IMR-90 (cell line): ENCODE measurements around the gene HCFC1R1. TPM values are rescaled to one million over a fixed set of nuclear protein-coding genes. Genes with fewer than 3 reads are reported as not detected.

Source experiments
- ATAC-seq: fragments of 200-7000 bp; cut with Tn5 transposase; 2 replicates; pipeline ENCODE4 v1.9.1; 2020; ENCODE audit warnings: low read depth, mild to moderate bottlenecking, moderate library complexity
- BruUV-seq: library from RNA; stranded (reverse); fragments of 400-500 nt; replicated peaks from 2 replicates; lab custom pipeline; 2021; lab: Mats Ljungman, UMichigan
- CTCF ChIA-PET: fragments of 300-600 bp; formaldehyde crosslinking; extraction: SDS; loops from one replicate; lab custom pipeline; 2021; ENCODE audit warnings: antibody characterized with exemption; lab: Yijun Ruan, JAX
- POLR2A ChIA-PET: fragments of 300-600 bp; sonication (Branson Sonifier 250); formaldehyde crosslinking; loops from one replicate; lab custom pipeline; 2022; ENCODE audit warnings: antibody characterized with exemption; ENCODE audit not compliant: unreplicated experiment; lab: Charles Lee
- DNase-seq: peaks from one replicate; pipeline ENCODE4 v3.0.0; 2013
- H2AFZ ChIP-seq: replicated peaks from 2 replicates; pipeline ENCODE3; 2013; ENCODE audit warnings: low read length, mild to moderate bottlenecking; ENCODE audit not compliant: poor library complexity
- H2AK5ac ChIP-seq: 2 replicates; pipeline ENCODE4 v1.6.1; 2013; ENCODE audit warnings: low read depth, low read length, inconsistent platforms
- H2AK9ac ChIP-seq: replicated peaks from 2 replicates; pipeline ENCODE3; 2013; ENCODE audit warnings: mild to moderate bottlenecking, low read depth, low read length, moderate library complexity; ENCODE audit not compliant: poor library complexity
- H2BK120ac ChIP-seq: 2 replicates; pipeline ENCODE4 v1.6.1; 2013; ENCODE audit warnings: low read depth, low read length, inconsistent platforms
- H2BK15ac ChIP-seq: 3 replicates; pipeline ENCODE4 v1.6.1; 2013; ENCODE audit warnings: low read depth, low read length, inconsistent platforms
- H2BK20ac ChIP-seq: 2 replicates; pipeline ENCODE4 v1.6.1; 2013; ENCODE audit warnings: low read depth, mild to moderate bottlenecking, inconsistent platforms, low read length, moderate library complexity
- H2BK5ac ChIP-seq: 2 replicates; pipeline ENCODE4 v1.6.1; 2013; ENCODE audit warnings: mild to moderate bottlenecking, low read depth, low read length, inconsistent platforms; ENCODE audit not compliant: poor library complexity, severe bottlenecking
- H3K14ac ChIP-seq: replicated peaks from 2 replicates; pipeline ENCODE4 v1.6.1; 2013; ENCODE audit warnings: low read depth, low read length, inconsistent platforms
- H3K18ac ChIP-seq: 2 replicates; pipeline ENCODE4 v1.6.1; 2013; ENCODE audit warnings: low read depth, low read length, control low read depth
- H3K23ac ChIP-seq: 2 replicates; pipeline ENCODE4 v1.6.1; 2013; ENCODE audit warnings: low read depth, low read length, inconsistent platforms
- H3K27ac ChIP-seq: 2 replicates; pipeline ENCODE4 v1.5.1; 2013; ENCODE audit warnings: mild to moderate bottlenecking, control low read depth, low read length; ENCODE audit not compliant: insufficient read depth
- H3K27me3 ChIP-seq: 2 replicates; pipeline ENCODE4 v1.6.1; 2013; ENCODE audit warnings: low read length; ENCODE audit not compliant: control insufficient read depth, insufficient read depth
- H3K36me3 ChIP-seq: 2 replicates; pipeline ENCODE4 v1.6.1; 2013; ENCODE audit warnings: low read length, mixed read lengths; ENCODE audit not compliant: control insufficient read depth, insufficient read depth
- H3K4ac ChIP-seq: 2 replicates; pipeline ENCODE4 v1.6.1; 2013; ENCODE audit warnings: low read depth, low read length, inconsistent platforms
- H3K4me1 ChIP-seq: 2 replicates; pipeline ENCODE4 v1.6.1; 2013; ENCODE audit warnings: low read length, mixed read lengths; ENCODE audit not compliant: control insufficient read depth, insufficient read depth
- H3K4me2 ChIP-seq: 2 replicates; pipeline ENCODE4 v1.6.1; 2013; ENCODE audit warnings: low read depth, mild to moderate bottlenecking, control low read depth, low read length, moderate library complexity
- H3K4me3 ChIP-seq: 2 replicates; pipeline ENCODE4 v1.5.1; 2013; ENCODE audit warnings: low read depth, mild to moderate bottlenecking, control low read depth, low read length, moderate library complexity; ENCODE audit not compliant: insufficient read depth
- H3K56ac ChIP-seq: 2 replicates; pipeline ENCODE4 v1.6.1; 2013; ENCODE audit warnings: low read length, inconsistent platforms; ENCODE audit not compliant: insufficient read depth; ENCODE audit errors: extremely low read depth
- H3K79me1 ChIP-seq, 2 experiments: 2 replicates each; pipeline ENCODE4 v1.6.1; 2013; ENCODE audit warnings: low read length in 2 of 2, inconsistent platforms in 1 of 2, low read depth in 1 of 2
- H3K9ac ChIP-seq: 2 replicates; pipeline ENCODE4 v1.6.1; 2013; ENCODE audit warnings: low read depth, low read length, control low read depth
- H3K9me1 ChIP-seq: 2 replicates; pipeline ENCODE4 v1.6.1; 2013; ENCODE audit warnings: low read length, inconsistent platforms; ENCODE audit not compliant: insufficient read depth
- H3K9me3 ChIP-seq: 2 replicates; pipeline ENCODE4 v1.6.1; 2013; ENCODE audit warnings: low read length; ENCODE audit not compliant: control insufficient read depth, insufficient read depth
- H4K20me1 ChIP-seq: 2 replicates; pipeline ENCODE4 v1.6.1; 2013; ENCODE audit warnings: low read length, inconsistent platforms; ENCODE audit not compliant: insufficient read depth
- H4K5ac ChIP-seq: 2 replicates; pipeline ENCODE4 v1.6.1; 2013; ENCODE audit warnings: mild to moderate bottlenecking, low read depth, low read length, control low read depth
- H4K8ac ChIP-seq, 2 experiments: 2 replicates each; pipeline ENCODE4 v1.6.1; 2013; ENCODE audit warnings: low read depth in 2 of 2, low read length in 2 of 2, control low read depth in 1 of 2, inconsistent platforms in 1 of 2
- H4K91ac ChIP-seq: 2 replicates; pipeline ENCODE4 v1.6.1; 2013; ENCODE audit warnings: low read depth, low read length, inconsistent platforms; ENCODE audit not compliant: insufficient read depth
- BHLHE40 ChIP-seq: fragments of 150-350 bp; IDR thresholded peaks from 2 replicates; pipeline ENCODE4 v1.6.1; 2016; ENCODE audit warnings: mild to moderate bottlenecking, low read depth, low read length
- CEBPB ChIP-seq: IDR thresholded peaks from 2 replicates; pipeline ENCODE4 v1.6.1; 2012; ENCODE audit warnings: low read depth, low read length, improper control_type of control experiment
- CHD1 ChIP-seq: IDR thresholded peaks from 2 replicates; pipeline ENCODE4 v1.6.1; 2012; ENCODE audit warnings: low read depth, low read length, improper control_type of control experiment
- ELK1 ChIP-seq: fragments of 150-350 bp; IDR thresholded peaks from 2 replicates; pipeline ENCODE4 v1.6.1; 2016; ENCODE audit warnings: low read depth, mild to moderate bottlenecking, low read length, moderate library complexity, borderline replicate concordance
- FOS ChIP-seq: fragments of 150-350 bp; IDR thresholded peaks from 2 replicates; pipeline ENCODE4 v1.6.1; 2016; ENCODE audit warnings: low read depth, low read length
- MAFK ChIP-seq: IDR thresholded peaks from 2 replicates; pipeline ENCODE4 v1.6.1; 2012; ENCODE audit warnings: low read depth, low read length, improper control_type of control experiment
- MAZ ChIP-seq: IDR thresholded peaks from 2 replicates; pipeline ENCODE4 v1.6.1; 2012; ENCODE audit warnings: low read depth, mild to moderate bottlenecking, low read length, improper control_type of control experiment, moderate library complexity, borderline replicate concordance
- MXI1 ChIP-seq: IDR thresholded peaks from 2 replicates; pipeline ENCODE4 v1.6.1; 2012; ENCODE audit warnings: low read depth, mild to moderate bottlenecking, low read length, moderate library complexity, borderline replicate concordance
- NFE2L2 ChIP-seq: fragments of 150-350 bp; IDR thresholded peaks from 2 replicates; pipeline ENCODE4 v1.6.1; 2016; ENCODE audit warnings: low read depth, mild to moderate bottlenecking, low read length
- POLR2A ChIP-seq: IDR thresholded peaks from 2 replicates; pipeline ENCODE4 v1.6.1; 2012; ENCODE audit warnings: mild to moderate bottlenecking, low read depth, low read length
- RAD21 ChIP-seq: IDR thresholded peaks from 2 replicates; pipeline ENCODE4 v1.6.1; 2012; ENCODE audit warnings: low read length, improper control_type of control experiment
- RCOR1 ChIP-seq: IDR thresholded peaks from 2 replicates; pipeline ENCODE4 v1.6.1; 2012; ENCODE audit warnings: mild to moderate bottlenecking, low read length, improper control_type of control experiment; ENCODE audit not compliant: insufficient replicate concordance
- RFX5 ChIP-seq: IDR thresholded peaks from 2 replicates; pipeline ENCODE4 v1.8.0; 2012; ENCODE audit warnings: low read depth, mild to moderate bottlenecking, low read length, moderate library complexity
- SMC3 ChIP-seq: fragments of 150-350 bp; IDR thresholded peaks from 2 replicates; pipeline ENCODE4 v1.6.1; 2016; ENCODE audit warnings: low read depth, mild to moderate bottlenecking, antibody characterized with exemption, low read length, moderate library complexity
- WGBS, 2 experiments: methylation state at CpG; one replicate each; pipeline versions ENCODE4 v1.1.5 to v1.1.7; 2013; ENCODE audit warnings: missing lambda C conversion rate in 2 of 2; ENCODE audit not compliant: insufficient read length in 1 of 2; ENCODE audit errors: extremely low coverage in 2 of 2; 5-methylcytosine and 5-hydroxymethylcytosine counted together
- dilution Hi-C: fragments of 300-500 bp; cut with HindIII; formaldehyde crosslinking; loops from one replicate; pipeline ENCODE4 v1.14.3; 2018; ENCODE audit warnings: low sequenced_read_pairs; ENCODE audit not compliant: unreplicated experiment
- in situ Hi-C: fragments of 300-500 bp; cut with MboI; formaldehyde crosslinking; loops from 3 replicates; pipeline ENCODE4 v1.14.3; 2019; ENCODE audit warnings: low sequenced_read_pairs, inconsistent platforms, mixed read lengths
- intact Hi-C: fragments of 100-400 bp; cut with micrococcal nuclease; formaldehyde crosslinking; loops from 2 replicates; pipeline ENCODE4 v1.10.0; 2022
- polyA plus RNA-seq, 3 experiments: library from polyadenylated mRNA; depleted of rRNA; stranded (reverse); fragments of >200 nt; gene quantifications; 2 replicates each; pipeline ENCODE4 v1.2.3, GENCODE V29; 2012; ENCODE audit warnings: low replicate concordance in 1 of 3
- total RNA-seq: library from RNA; depleted of rRNA; stranded (reverse); fragments of >200 nt; gene quantifications from 2 replicates; pipeline ENCODE4 v1.2.3, GENCODE V29; 2012
- TF ChIP-seq, protein P1 (sequence below): fragments of 150-350 bp; IDR thresholded peaks from 2 replicates; pipeline ENCODE4 v1.6.1; 2017; ENCODE audit warnings: mild to moderate bottlenecking, antibody characterized with exemption, low read length, low read depth
- TF ChIP-seq, protein P2 (sequence below): conservative IDR thresholded peaks from 2 replicates; pipeline ENCODE4 v1.5.1; 2012; ENCODE audit warnings: mild to moderate bottlenecking, low read depth, low read length, improper control_type of control experiment

The HCFC1R1 gene
- total and polyA plus RNA-seq, 2 of the 4 experiments (the other 2 are of a cell fraction) = 7.2 to 57.9 TPM

DNA sequence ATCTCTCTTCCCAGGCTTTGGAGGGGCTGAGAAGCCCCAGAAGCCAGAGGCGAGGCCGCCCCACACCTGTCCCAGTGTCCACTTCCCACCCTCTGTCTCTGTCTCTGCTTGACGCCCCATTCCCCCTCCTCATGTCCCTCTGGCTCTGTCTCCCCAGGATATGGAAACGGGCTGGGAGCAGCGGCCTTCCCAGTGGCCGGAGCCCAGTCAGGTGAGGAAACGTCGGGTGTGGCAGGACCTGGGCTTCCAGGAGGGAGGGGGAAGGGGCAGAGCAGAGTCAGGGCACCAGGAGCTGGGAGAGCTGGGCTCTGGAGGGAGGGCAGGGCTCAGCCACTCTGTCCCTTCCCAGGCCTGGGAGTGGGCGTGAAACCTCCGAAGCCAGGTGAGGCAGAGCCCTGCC, 32.9 kb downstream of the HCFC1R1 start:
- Histone ChIP-seq H3K18ac (no peak overlapping the region), H4K20me1 (no peaks in the 10 kb centered on the region), H4K8ac (no peak overlapping the region), H3K4me2 (no peak overlapping the region), H2BK15ac (no peak overlapping the region), H4K91ac (no peak overlapping the region), H3K4me3 (no peak overlapping the region), H2AFZ (no peak overlapping the region), H3K4ac (no peak overlapping the region), H2AK5ac (no peak overlapping the region), H3K9me3 (no peaks in the 10 kb centered on the region), H3K27me3 (peaks cover 28% of the 10 kb centered on the region), H2AK9ac (no peak overlapping the region), H2BK5ac (no peak overlapping the region), H2BK20ac (no peak overlapping the region), H3K23ac (no peak overlapping the region), H3K36me3 (no peaks in the 10 kb centered on the region), H3K9ac (no peak overlapping the region), H3K27ac (no peak overlapping the region), H3K4me1 (no peaks in the 10 kb centered on the region), H3K79me1 (no peaks in the 10 kb centered on the region), H3K56ac (no peak overlapping the region), H2BK120ac (no peak overlapping the region), H4K5ac (no peak overlapping the region), H3K14ac (no peak overlapping the region), H3K9me1 (no peaks in the 10 kb centered on the region)
- dilution Hi-C loops (no loop called here), intact Hi-C loops (no loop called here), in situ Hi-C loops (no loop called here)
- TF ChIP-seq RCOR1 = no peak
- no peak for TF ChIP-seq BHLHE40
- TF ChIP-seq NFE2L2 = no peak
- TF ChIP-seq MAZ = no peak
- no peak for TF ChIP-seq MAFK
- TF ChIP-seq MXI1 = no peak
- TF ChIP-seq RFX5 = no peak
- TF ChIP-seq RAD21 = no peak
- TF ChIP-seq, protein P1, sequence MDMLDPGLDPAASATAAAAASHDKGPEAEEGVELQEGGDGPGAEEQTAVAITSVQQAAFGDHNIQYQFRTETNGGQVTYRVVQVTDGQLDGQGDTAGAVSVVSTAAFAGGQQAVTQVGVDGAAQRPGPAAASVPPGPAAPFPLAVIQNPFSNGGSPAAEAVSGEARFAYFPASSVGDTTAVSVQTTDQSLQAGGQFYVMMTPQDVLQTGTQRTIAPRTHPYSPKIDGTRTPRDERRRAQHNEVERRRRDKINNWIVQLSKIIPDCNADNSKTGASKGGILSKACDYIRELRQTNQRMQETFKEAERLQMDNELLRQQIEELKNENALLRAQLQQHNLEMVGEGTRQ = no peak
- TF ChIP-seq CHD1 = no peak
- no peak for TF ChIP-seq FOS
- TF ChIP-seq POLR2A = no peak
- no peak for TF ChIP-seq ELK1
- no peak for TF ChIP-seq CEBPB
- TF ChIP-seq SMC3 = no peak
- TF ChIP-seq, protein P2, sequence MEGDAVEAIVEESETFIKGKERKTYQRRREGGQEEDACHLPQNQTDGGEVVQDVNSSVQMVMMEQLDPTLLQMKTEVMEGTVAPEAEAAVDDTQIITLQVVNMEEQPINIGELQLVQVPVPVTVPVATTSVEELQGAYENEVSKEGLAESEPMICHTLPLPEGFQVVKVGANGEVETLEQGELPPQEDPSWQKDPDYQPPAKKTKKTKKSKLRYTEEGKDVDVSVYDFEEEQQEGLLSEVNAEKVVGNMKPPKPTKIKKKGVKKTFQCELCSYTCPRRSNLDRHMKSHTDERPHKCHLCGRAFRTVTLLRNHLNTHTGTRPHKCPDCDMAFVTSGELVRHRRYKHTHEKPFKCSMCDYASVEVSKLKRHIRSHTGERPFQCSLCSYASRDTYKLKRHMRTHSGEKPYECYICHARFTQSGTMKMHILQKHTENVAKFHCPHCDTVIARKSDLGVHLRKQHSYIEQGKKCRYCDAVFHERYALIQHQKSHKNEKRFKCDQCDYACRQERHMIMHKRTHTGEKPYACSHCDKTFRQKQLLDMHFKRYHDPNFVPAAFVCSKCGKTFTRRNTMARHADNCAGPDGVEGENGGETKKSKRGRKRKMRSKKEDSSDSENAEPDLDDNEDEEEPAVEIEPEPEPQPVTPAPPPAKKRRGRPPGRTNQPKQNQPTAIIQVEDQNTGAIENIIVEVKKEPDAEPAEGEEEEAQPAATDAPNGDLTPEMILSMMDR = no peak
- ATAC-seq (no peak), DNase-seq (no peak)
- ChIA-PET POLR2A (no interaction called here), CTCF (no interaction called here)
- WGBS, 2 experiments = no CpG with 5 or more reads among the region's 10 CpGs
- BruUV-seq = no TSS peak
